Measurements from ENCODE around the gene NUAK1. TPM values are rescaled to one million over a fixed set of nuclear protein-coding genes. Genes with fewer than 3 reads are reported as not detected.
A peak's percentile ranks its signal among the peaks of the same experiment; 100 is the strongest.

Gene NUAK1
- total RNA-seq, 2 donors from 2014 or later: 14.0 to 16.8 TPM

GRCh38 chr12:106032623-106032925, 106.2 kb downstream of the NUAK1 start:
- H3K27ac ChIP-seq (ENCODE audit: low read depth, low read length): no peak overlapping the region
- no peak for TF ChIP-seq CTCF (conservative IDR thresholded peaks at IDR 0.05)
- Mint-ChIP-seq H3K4me1 (peaks cover 30% of the 10 kb centered on the region), H3K9me3 (peaks cover 5% of the 10 kb centered on the region), H3K36me3 (ENCODE audit: low read depth) (no peaks in the 10 kb centered on the region), H3K27ac (no peak overlapping the region), H3K27me3 (ENCODE audit: insufficient read depth) (no peaks in the 10 kb centered on the region), H3K4me3 (no peak overlapping the region)
- H3K9me3 ChIP-seq (ENCODE audit: control insufficient read depth, low read length): no peaks in the 10 kb centered on the region
- peaks cover 15% of the 10 kb centered on the region for H3K4me1 ChIP-seq (ENCODE audit: control insufficient read depth, insufficient read depth, low read length)
- no peak for DNase-seq
- H3K36me3 ChIP-seq (ENCODE audit: control insufficient read depth, insufficient read depth, low read length): no peaks in the 10 kb centered on the region
- no peaks in the 10 kb centered on the region for H3K27me3 ChIP-seq (ENCODE audit: control insufficient read depth, insufficient read depth, low read length, poor library complexity, severe bottlenecking)
- H3K4me3 ChIP-seq (ENCODE audit: low read length): no peak overlapping the region
- H3K9ac ChIP-seq (ENCODE audit: extremely low read depth, low read length, poor library complexity, severe bottlenecking): no peak overlapping the region

DNA sequence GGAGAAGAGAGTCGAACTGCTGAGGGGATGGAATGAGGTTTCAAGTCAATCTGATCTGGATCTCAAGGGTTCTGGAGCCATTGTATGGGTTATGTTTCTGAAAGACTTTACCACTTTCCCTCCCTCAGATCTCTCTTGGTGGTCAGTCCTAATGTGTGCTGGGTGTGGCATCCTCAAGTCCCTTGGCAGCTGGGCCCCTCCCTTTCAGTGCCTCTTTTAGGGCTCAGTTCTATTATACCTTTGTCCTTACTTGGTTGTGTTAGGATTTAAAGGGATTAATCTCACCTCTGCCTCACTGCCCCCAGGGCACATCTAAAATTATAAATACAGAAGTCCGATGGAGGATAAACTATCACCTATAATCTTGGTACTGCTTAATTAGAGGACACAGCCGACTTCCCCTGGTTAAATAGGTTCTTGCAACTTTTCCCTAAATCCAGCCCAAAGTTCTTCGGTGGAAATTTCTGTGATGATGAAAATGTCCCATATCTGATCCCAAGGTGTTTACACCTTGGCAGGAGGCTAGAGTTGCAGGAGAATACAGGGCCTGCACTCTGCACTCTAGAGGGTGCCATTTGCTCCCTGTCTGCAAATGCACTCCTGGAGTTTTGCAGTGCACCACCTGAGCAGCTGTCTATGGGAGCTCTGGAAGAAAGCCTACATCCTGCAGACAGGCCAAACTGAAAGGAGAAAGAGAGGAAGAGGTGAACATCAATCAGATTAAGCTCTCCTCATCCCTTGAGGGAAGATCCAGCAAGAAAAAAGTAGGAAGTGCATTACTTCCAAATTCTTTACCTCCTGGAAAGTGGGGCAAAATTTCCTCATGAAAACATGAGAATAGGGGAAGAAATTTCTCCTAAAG, 106.8 kb downstream of the NUAK1 start:
- TF ChIP-seq CTCF (conservative IDR thresholded peaks at IDR 0.05): peak; percentile 37
- no peak overlapping the region for H3K4me3 ChIP-seq (ENCODE audit: low read length)
- WGBS, 2 experiments (ENCODE audit: insufficient coverage in 1 of 2, insufficient read length in 1 of 2): 95 to 100% methylated on average over 4 of the region's 4 CpGs
- Mint-ChIP-seq H3K4me1 (peaks cover 30% of the 10 kb centered on the region), H3K9me3 (peaks cover 5% of the 10 kb centered on the region), H3K4me3 (no peak overlapping the region), H3K27me3 (ENCODE audit: insufficient read depth) (no peaks in the 10 kb centered on the region), H3K27ac (no peak overlapping the region), H3K36me3 (ENCODE audit: low read depth) (no peaks in the 10 kb centered on the region)
- H3K27ac ChIP-seq (ENCODE audit: low read depth, low read length): no peak overlapping the region
- no peaks in the 10 kb centered on the region for H3K27me3 ChIP-seq (ENCODE audit: control insufficient read depth, insufficient read depth, low read length, poor library complexity, severe bottlenecking)
- no peak for DNase-seq
- H3K9me3 ChIP-seq (ENCODE audit: control insufficient read depth, low read length): no peaks in the 10 kb centered on the region
- H3K4me1 ChIP-seq (ENCODE audit: control insufficient read depth, insufficient read depth, low read length): peaks cover 15% of the 10 kb centered on the region
- H3K9ac ChIP-seq (ENCODE audit: extremely low read depth, low read length, poor library complexity, severe bottlenecking): no peak overlapping the region
- H3K36me3 ChIP-seq (ENCODE audit: control insufficient read depth, insufficient read depth, low read length): no peaks in the 10 kb centered on the region

DNA sequence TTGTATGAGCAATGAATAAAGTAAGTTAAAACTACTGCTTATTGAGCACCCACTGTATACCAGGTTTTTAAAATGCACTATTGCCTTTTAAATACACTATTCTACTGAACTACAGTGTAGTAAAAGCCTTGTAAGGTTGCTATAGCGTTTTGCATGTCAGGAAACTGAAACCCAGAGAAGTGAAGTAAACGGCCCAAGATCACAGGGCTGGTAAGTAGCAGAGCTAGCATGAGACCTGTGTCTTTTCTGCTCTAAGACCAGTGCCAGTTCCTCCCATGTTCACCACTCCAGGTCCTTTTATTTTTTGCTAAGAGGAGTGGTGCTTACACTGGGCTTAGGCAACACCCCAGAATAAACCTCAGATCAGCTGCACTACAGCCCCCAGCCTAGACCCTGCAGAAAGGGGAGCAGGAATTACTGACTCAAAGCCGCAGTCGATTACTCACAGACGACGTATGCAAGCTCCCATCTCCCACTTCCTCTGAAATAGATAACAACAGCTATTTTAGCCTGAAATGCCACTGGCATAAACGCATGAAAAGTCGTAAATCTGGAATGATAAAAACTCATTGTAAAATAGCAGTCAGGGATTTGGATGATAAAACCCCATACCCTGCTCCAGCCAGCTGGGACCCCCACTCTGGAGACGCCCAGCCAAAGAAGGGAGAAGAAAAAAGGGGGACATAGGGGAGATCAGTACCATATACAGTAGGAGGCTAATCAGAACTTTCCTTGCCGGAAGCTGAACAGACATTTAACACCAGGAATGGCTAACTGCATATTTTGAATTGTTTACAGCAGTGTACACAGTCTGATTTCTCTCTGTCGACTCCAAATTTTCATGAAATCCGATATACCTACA, 108.3 kb downstream of the NUAK1 start:
- H3K27me3 Mint-ChIP-seq (ENCODE audit: insufficient read depth): no peaks in the 10 kb centered on the region
- no peaks in the 10 kb centered on the region for H3K9me3 ChIP-seq (ENCODE audit: control insufficient read depth, low read length)
- H3K27ac ChIP-seq (ENCODE audit: low read depth, low read length): no peak overlapping the region
- 81 to 84% methylated on average over 5 to 12 of the region's 12 CpGs for WGBS, 2 experiments (ENCODE audit: insufficient coverage in 1 of 2, insufficient read length in 1 of 2)
- H3K9me3 Mint-ChIP-seq: no peaks in the 10 kb centered on the region
- no peaks in the 10 kb centered on the region for H3K36me3 ChIP-seq (ENCODE audit: control insufficient read depth, insufficient read depth, low read length)
- no peaks in the 10 kb centered on the region for H3K27me3 ChIP-seq (ENCODE audit: control insufficient read depth, insufficient read depth, low read length, poor library complexity, severe bottlenecking)
- no peak for TF ChIP-seq CTCF (conservative IDR thresholded peaks at IDR 0.05)
- no peak overlapping the region for H3K27ac Mint-ChIP-seq
- peaks cover 26% of the 10 kb centered on the region for H3K4me1 Mint-ChIP-seq
- no peak overlapping the region for H3K9ac ChIP-seq (ENCODE audit: extremely low read depth, low read length, poor library complexity, severe bottlenecking)
- H3K36me3 Mint-ChIP-seq (ENCODE audit: low read depth): no peaks in the 10 kb centered on the region
- no peak for DNase-seq
- H3K4me1 ChIP-seq (ENCODE audit: control insufficient read depth, insufficient read depth, low read length): peaks cover 18% of the 10 kb centered on the region
- H3K4me3 Mint-ChIP-seq: no peak overlapping the region
- H3K4me3 ChIP-seq (ENCODE audit: low read length): no peak overlapping the region

Measured in endodermal cell (in vitro differentiated cells).